Neural cell (in vitro differentiated cells): ENCODE measurements around the gene ZNF516.
A peak's percentile ranks its signal among the peaks of the same experiment; 100 is the strongest.

Experiments
- CTCF ChIP-seq: fragments of 450-650 bp; IDR thresholded peaks from 2 replicates; pipeline ENCODE4 v1.5.1; 2014; ENCODE audit warnings: antibody characterized with exemption, mild to moderate bottlenecking, moderate library complexity; ENCODE audit not compliant: poor library complexity, severe bottlenecking
- EZH2 ChIP-seq: fragments of 200-600, 300-800 bp; shearing (Covaris generic), sonication (generic); IDR thresholded peaks from 2 replicates; pipeline ENCODE4 v1.6.1; 2014; ENCODE audit warnings: antibody characterized with exemption, low read length, borderline replicate concordance, mild to moderate bottlenecking; ENCODE audit not compliant: insufficient read depth, poor library complexity, severe bottlenecking
- MXI1 ChIP-seq: fragments of 450-650 bp; conservative IDR thresholded peaks from 2 replicates; pipeline ENCODE4 v1.6.1; 2014; ENCODE audit warnings: antibody characterized with exemption, mild to moderate bottlenecking; ENCODE audit not compliant: poor library complexity, severe bottlenecking
- POLR2AphosphoS5 ChIP-seq: IDR thresholded peaks from 2 replicates; pipeline ENCODE4 v1.6.1; 2012
- RAD21 ChIP-seq: fragments of 450-650 bp; conservative IDR thresholded peaks from 2 replicates; pipeline ENCODE4 v1.6.1; 2014; ENCODE audit warnings: antibody characterized with exemption, mild to moderate bottlenecking, moderate library complexity
- TAF1 ChIP-seq: IDR thresholded peaks from 2 replicates; pipeline ENCODE4 v1.6.1; 2012; ENCODE audit warnings: low read depth

- TF ChIP-seq CTCF (peak; percentile 20), POLR2AphosphoS5 (peak; percentile 13), TAF1 (no peak), EZH2 (no peak), MXI1 (peak; percentile 30), RAD21 (no peak)
Measured at GRCh38 chr18:76451396-76452331, 43.4 kb downstream of the ZNF516 start.
